ENCODE data around the gene MME. TPM values are rescaled to one million over a fixed set of nuclear protein-coding genes. Genes with fewer than 3 reads are reported as not detected.

The MME gene
- total RNA-seq, 2 donors from 2014 or later = 0.96 to 2.8 TPM

- Histone ChIP-seq H3K27me3 (no peaks in the 10 kb centered on the region), H3K27ac (no peak overlapping the region), H3K4me3 (no peak overlapping the region)
Observed at GRCh38 chr3:155083313-155083905, 3.3 kb downstream of the MME start.

GRCh38 chr3:155084567-155084966 is 4.4 kb downstream of the MME start:
- Histone ChIP-seq H3K4me3 (no peak overlapping the region), H3K36me3 (no peaks in the 10 kb centered on the region), H3K9me3 (no peaks in the 10 kb centered on the region), H3K27ac (no peak overlapping the region), H3K4me1 (peaks cover 0 to 10% of the 10 kb centered on the region in 2 donors), H3K27me3 (no peaks in the 10 kb centered on the region)
- no peak for TF ChIP-seq CTCF (IDR thresholded peaks at IDR 0.05)
- DNase-seq (ENCODE audit: low spot score) = no peak

More at GRCh38 chr3:155083313-155083905, 3.3 kb downstream of the MME start:
- TF ChIP-seq CTCF (IDR thresholded peaks at IDR 0.05) = no peak
- Histone ChIP-seq H3K4me1 (peaks cover 0 to 16% of the 10 kb centered on the region in 2 donors), H3K36me3 (no peaks in the 10 kb centered on the region), H3K9me3 (no peaks in the 10 kb centered on the region)
- DNase-seq (ENCODE audit: low spot score) = no peak

DNA sequence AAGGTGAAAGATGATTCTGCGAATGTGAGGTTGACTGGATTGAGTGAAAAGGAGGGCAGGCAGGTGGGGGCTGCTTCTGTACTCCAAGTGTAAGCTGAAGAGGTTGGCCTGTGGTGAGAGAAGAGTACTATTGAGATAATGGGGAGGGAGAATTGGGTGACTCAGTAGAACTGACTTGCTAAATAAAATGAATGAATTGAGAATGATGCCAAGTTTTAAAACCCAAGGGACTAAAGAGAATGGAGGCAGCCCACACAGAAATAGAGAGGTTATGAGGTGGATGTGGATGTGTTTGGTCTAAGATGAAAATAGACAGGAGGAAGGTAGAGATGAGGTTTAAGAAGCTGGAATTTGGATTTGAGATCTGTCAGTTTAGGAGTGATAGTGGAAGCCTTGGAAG is 5.9 kb downstream of the MME start:
- Histone ChIP-seq H3K4me3 (no peak overlapping the region), H3K27ac (no peak overlapping the region), H3K36me3 (no peaks in the 10 kb centered on the region), H3K4me1 (no peaks in the 10 kb centered on the region), H3K27me3 (no peaks in the 10 kb centered on the region), H3K9me3 (no peaks in the 10 kb centered on the region)
- TF ChIP-seq CTCF (IDR thresholded peaks at IDR 0.05) = no peak
- DNase-seq (ENCODE audit: low spot score) = no peak

- DNase-seq (ENCODE audit: low spot score) = no peak
- Histone ChIP-seq H3K27me3 (no peaks in the 10 kb centered on the region), H3K9me3 (no peaks in the 10 kb centered on the region), H3K4me3 (no peak overlapping the region), H3K4me1 (no peaks in the 10 kb centered on the region), H3K36me3 (no peaks in the 10 kb centered on the region), H3K27ac (no peak overlapping the region)
- TF ChIP-seq CTCF (IDR thresholded peaks at IDR 0.05) = no peak
Observed at GRCh38 chr3:155088706-155089345, 8.7 kb downstream of the MME start.

DNA sequence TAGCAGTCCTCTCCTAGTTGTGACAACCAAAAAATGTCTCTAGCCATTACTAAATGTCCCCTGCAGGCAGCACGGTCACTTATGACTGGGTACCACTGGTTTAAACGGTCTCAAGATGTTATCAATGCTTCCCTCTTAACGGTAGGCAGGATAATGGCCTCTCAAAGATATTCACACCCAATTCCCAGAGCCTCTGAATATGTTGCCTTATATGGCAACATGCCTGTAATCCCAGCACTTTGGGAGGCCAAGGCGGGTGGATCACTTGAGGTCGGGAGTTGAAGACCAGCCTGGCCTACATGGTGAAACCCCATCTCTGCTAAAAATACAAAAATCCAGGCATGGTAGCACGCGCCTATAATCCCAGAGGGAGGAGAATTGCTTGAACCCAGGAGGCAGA is 9.4 kb downstream of the MME start:
- no peak for TF ChIP-seq CTCF (IDR thresholded peaks at IDR 0.05)
- H3K27me3 ChIP-seq = no peaks in the 10 kb centered on the region
- no peaks in the 10 kb centered on the region for H3K4me1 ChIP-seq

DNA sequence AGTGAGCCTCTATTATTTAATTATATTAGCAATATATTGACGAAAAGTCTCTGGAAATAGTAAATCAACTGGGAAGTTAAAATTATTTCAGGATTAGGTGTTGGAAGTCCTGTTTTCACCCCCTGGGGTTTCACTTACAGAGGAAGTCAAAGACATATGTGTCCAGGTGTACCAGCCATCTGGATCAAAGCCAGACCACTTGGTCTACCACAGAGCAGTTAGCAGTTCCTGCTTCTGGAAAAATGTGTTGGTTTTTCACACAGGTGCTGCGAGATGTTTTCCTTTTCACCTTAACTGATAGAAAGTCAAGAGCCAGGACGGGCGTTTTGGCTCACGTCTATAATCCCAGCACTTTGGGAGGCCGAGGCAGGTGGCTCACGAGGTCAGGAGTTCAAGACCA is 13.1 kb downstream of the MME start:
- H3K27me3 ChIP-seq = no peaks in the 10 kb centered on the region
- H3K4me1 ChIP-seq = no peaks in the 10 kb centered on the region
- H3K36me3 ChIP-seq = no peaks in the 10 kb centered on the region
- no peak overlapping the region for H3K27ac ChIP-seq
- H3K9me3 ChIP-seq = no peaks in the 10 kb centered on the region
- no peak for TF ChIP-seq CTCF (IDR thresholded peaks at IDR 0.05)
- H3K4me3 ChIP-seq = no peak overlapping the region
- DNase-seq (ENCODE audit: low spot score) = no peak

More for the DNA sequence above, 9.4 kb downstream of the MME start:
- no peak overlapping the region for H3K27ac ChIP-seq
- no peaks in the 10 kb centered on the region for H3K36me3 ChIP-seq
- H3K9me3 ChIP-seq = no peaks in the 10 kb centered on the region
- DNase-seq (ENCODE audit: low spot score) = no peak
- H3K4me3 ChIP-seq = no peak overlapping the region
